ENCODE data around the gene TSC2.

The TSC2 gene

DNA sequence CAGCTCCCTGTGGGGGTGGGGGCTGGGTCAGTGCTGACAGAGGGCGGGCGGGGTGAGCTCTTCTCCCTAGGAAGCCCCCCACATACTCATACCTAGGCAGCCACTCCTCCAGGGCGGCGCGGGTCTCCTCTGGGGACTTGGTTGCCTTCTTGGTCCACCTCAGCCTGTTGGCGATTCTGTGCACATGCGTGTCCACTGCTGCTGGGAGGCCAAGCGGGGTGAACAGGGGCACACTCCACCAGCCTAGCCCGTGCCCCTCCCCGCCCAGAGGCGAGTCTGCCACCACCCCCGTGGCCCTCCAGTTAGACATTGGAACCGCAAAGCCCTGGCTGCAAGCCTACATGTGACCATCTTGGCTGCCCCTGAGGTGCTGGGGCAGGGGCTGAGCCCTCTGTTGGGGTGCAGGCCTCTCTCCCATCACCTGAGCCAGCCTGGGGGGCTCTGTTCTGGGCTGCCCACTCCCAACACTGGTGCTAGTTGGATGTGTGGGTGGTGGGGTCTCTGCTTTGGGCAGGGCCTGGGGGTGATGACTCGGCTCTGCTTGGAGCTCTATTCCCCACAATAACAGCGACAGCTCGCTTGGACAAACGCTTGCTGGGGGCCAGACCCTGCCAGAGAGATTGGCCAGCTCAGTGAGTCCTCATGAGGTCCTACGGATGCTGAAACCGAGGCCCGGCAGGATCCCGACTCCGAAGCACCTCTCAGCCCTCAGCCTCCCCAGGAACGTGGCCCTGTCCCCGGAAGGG is 7.6 kb upstream of the TSC2 start:
- Mint-ChIP-seq H3K9me3 (no peaks in the 10 kb centered on the region), H3K4me3 (no peak overlapping the region), H3K36me3 (peaks cover 4% of the 10 kb centered on the region), H3K4me1 (peaks cover 2% of the 10 kb centered on the region), H3K27me3 (peaks cover 7% of the 10 kb centered on the region), H3K27ac (no peak overlapping the region)
- no peak for DNase-seq (ENCODE audit: low spot score in 2 of 2)
- no peak for ATAC-seq (ENCODE audit: low read depth)

DNA sequence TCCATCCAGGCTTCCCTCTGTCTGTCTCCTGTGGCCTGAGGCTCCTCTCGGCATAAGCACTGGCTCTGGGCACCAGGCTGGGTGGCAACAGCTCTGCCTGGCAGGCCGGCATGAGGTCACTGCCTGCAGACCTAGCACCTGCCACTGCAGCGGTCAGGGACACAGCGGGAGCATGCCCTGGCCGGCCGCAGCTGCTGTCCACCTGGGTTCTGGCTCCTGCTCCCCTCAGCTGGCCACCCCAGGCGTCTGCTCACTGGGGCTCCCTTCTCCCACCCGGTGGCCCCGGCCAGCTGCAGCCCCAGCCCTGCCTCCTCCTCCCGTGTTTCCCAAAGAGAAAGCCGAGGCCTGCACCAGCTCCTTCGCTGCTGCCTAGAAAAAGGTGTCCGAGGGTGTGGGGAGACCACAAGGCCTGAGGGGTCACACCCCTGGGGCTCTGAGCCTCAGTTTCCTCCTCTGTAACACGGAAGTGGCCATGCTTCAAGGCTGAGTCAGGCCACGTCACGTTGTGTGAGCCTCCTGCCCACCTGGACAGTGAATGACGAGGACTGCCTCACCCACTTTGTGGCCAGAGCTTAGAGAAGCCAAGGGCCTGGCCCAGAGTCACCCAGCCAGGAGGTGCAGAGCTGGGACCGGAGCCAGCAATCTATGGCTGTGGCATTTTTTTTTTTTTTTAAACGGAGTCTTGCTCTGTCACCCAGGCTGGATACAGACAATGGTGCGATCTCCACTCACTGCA is 6.8 kb upstream of the TSC2 start:
- H3K4me1 Mint-ChIP-seq = peaks cover 2% of the 10 kb centered on the region

DNA sequence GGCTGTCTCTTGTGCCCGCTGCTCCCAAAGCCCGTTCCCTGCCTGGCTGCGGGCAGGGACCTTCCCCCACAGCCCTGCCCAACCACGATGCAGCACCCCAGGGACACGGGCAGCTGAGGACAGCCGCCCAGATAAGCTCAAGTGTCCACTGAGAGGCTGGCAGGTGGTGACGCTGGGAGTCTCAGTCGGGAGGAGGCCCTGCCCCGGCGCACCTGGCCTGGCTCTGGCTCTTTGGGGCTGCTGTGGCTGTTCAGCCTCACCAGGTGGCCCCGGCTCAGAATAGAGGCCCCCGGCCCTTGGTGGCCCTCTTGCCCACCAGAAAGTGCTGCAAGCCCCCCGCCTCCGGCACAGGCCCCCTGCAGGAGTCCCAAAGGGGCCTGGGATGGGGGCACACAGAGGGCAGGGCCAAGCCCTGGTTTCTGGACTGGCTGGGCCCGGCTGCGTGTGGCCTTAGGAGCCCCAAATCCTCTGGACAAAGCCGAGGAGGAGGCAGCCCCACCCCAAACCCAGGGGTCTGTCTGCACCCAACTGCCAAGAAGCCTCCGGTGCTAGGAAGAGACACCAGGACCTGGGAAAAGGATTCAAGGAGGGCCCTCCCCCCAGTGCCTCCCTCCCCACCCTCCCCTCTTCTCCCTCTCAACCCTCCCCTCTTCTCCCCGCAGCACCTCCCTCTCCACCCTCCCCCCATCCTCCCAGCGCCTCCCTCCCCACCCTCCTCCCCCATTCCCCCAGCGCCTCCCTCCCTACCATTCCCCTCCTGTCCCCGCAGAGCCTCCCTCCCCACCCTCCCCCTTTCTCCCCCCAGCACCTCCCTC is 5.4 kb upstream of the TSC2 start:
- H3K9me3 Mint-ChIP-seq = no peaks in the 10 kb centered on the region
- no peak for ATAC-seq (ENCODE audit: low read depth)
- no peak overlapping the region for H3K4me3 Mint-ChIP-seq
- peaks cover 7% of the 10 kb centered on the region for H3K27me3 Mint-ChIP-seq
- peaks cover 9% of the 10 kb centered on the region for H3K4me1 Mint-ChIP-seq
- DNase-seq (ENCODE audit: low spot score in 2 of 2) = no peak
- no peak overlapping the region for H3K27ac Mint-ChIP-seq
- peaks cover 4% of the 10 kb centered on the region for H3K36me3 Mint-ChIP-seq

More for the DNA sequence above, 6.8 kb upstream of the TSC2 start:
- Mint-ChIP-seq H3K36me3 (peaks cover 4% of the 10 kb centered on the region), H3K27ac (no peak overlapping the region), H3K4me3 (no peak overlapping the region), H3K27me3 (peaks cover 7% of the 10 kb centered on the region), H3K9me3 (no peaks in the 10 kb centered on the region)
- no peak for DNase-seq (ENCODE audit: low spot score in 2 of 2)
- ATAC-seq (ENCODE audit: low read depth) = no peak

DNA sequence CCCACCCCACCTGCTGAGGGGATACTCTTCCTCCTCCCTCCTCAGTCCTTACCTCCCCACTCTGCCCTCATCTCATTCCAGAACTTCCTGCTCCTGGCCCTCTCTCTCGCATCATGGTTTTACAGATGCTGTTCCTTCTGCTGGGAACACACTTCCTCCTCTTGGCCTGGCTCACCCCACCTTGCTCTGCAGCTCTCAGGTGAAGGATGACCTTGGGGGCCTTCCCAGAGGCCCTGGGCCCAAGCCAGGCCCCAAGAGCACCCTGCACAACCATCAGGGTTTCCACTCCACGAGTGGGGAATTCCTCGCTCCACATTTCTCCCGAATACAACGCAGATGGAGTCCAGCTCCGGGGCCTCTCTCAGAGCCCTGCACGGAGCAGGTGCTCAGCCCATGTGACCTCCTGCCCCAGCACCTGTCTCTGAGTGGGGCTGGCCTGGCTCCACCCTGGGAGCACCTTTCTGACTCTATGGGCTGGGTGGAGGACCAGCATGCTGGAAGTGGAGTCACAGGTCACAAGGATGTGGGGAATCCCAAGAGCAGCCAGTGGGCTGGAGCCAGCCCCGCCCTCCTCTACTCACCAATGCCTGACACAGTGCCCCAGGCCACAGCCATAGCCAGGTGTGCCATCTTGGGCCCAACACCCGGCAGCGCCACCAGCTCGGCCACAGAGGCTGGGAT is 4.7 kb upstream of the TSC2 start:
- DNase-seq (ENCODE audit: low spot score in 2 of 2) (no peak), ATAC-seq (ENCODE audit: low read depth) (no peak)
- Mint-ChIP-seq H3K36me3 (peaks cover 4% of the 10 kb centered on the region), H3K4me1 (peaks cover 9% of the 10 kb centered on the region), H3K4me3 (no peak overlapping the region), H3K9me3 (no peaks in the 10 kb centered on the region), H3K27me3 (peaks cover 5% of the 10 kb centered on the region), H3K27ac (no peak overlapping the region)

DNA sequence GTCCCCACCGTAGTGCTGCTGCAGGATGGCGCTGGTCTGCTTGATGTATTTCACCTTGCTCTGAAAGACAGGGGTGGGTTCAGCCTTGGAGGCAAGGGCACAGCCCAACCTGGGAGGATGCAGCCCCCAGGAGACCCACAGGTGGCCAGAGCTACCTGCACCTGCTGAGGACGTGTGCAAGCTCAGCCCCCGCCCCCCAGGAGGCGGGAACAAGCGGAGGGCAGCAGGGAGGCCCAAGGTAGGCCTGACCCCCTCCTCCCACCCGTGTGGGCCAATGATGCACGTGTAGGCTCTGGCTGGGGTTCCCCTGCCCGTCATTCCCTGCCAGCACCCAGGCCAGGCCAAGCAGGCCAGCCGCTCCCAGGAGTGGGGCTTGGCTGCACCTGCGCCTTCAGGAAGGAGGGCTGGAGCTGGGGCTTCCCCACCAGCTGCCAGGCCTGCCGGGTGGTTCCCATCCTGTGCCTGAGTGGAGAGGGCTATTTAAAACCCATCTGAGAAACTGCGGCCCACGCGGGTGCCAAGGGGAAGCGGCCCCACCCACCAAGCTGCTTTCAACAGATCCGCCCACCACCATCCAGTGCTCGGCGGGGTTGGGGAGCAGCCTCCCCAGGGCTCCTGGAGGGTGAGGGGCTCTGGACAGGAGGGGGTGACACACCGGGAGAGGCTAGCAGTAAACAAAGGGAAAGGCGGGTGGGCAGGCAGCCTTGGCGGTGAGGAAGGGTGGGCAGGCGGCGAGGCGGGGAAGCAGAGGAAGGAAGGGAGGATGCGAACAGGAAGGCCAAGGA is 3.9 kb upstream of the TSC2 start:
- peaks cover 4% of the 10 kb centered on the region for H3K36me3 Mint-ChIP-seq
- no peak for DNase-seq (ENCODE audit: low spot score in 2 of 2)
- no peak for ATAC-seq (ENCODE audit: low read depth)
- H3K27ac Mint-ChIP-seq = no peak overlapping the region
- no peak overlapping the region for H3K4me3 Mint-ChIP-seq
- no peaks in the 10 kb centered on the region for H3K9me3 Mint-ChIP-seq
- H3K27me3 Mint-ChIP-seq = peaks cover 4% of the 10 kb centered on the region
- peaks cover 15% of the 10 kb centered on the region for H3K4me1 Mint-ChIP-seq

DNA sequence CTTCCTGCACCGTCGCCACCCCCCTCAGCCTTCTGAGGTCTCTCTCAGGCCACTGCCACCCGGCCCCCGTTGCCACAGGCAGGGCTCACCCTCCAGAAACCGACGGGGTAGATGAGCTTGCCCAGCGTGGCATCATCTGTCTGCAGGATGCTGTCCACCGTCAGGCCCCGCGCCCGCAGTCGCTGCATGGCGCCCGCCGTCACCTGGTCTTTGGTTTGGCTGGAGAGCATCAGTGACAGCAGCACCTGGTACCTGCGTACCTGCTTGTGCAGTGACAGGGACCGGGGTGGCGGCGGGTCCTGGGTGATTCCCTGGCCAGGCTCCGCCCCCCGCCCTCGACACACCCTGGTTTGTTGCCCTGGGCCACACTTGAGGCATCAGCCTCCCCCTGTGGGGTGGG is 3.2 kb upstream of the TSC2 start:
- no peak overlapping the region for H3K4me3 Mint-ChIP-seq
- no peak for ATAC-seq (ENCODE audit: low read depth)
- H3K27me3 Mint-ChIP-seq = no peaks in the 10 kb centered on the region
- no peak for DNase-seq (ENCODE audit: low spot score in 2 of 2)
- H3K36me3 Mint-ChIP-seq = peaks cover 4% of the 10 kb centered on the region
- H3K27ac Mint-ChIP-seq = no peak overlapping the region
- H3K4me1 Mint-ChIP-seq = peaks cover 15% of the 10 kb centered on the region
- no peaks in the 10 kb centered on the region for H3K9me3 Mint-ChIP-seq

DNA sequence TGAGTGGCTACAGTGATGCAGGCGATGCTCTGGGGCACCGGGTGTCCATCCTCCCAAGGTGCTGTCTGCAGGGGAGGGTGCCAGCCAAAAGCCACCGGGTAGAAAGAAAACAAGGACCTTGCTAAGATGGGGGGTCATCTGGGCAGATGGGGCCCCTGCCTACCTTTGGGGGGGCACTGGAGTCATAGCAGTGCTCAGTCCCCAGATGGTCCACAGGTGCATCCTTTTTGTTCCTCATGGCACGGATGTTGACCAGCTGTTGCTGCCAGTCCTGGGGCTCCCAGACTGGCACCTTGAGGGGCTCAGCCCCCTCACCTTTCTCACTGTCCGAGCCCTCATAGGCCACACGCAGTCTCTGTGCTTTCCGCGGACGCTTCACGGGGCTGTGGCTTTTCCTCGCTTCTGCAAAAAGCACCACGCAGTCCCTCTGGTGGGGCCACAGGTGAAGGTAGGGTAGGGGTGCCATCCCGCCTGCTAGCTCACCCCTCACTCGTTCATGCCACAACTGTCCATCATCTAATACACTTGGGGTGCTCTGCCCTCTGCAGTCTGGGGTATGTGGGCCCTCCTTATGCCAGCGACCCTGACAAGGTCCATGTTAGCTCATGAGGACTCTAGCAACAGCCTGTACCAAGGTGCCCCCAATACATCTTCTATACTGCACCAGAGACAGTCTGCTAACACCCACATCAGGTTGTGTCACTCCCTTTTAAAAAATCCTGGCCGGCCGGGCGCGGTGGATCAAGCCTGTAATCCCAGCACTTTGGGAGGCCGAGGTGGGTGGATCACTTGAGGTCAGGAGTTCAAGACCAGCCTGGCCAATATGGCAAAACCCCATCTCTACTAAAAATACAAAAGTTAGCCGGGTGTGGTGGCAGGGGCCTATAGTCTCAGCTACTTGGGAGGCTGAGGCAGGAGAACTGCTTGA is 1.6 kb upstream of the TSC2 start:
- Mint-ChIP-seq H3K4me1 (peaks cover 15% of the 10 kb centered on the region), H3K27ac (no peak overlapping the region), H3K27me3 (no peaks in the 10 kb centered on the region), H3K36me3 (peaks cover 4% of the 10 kb centered on the region), H3K9me3 (no peaks in the 10 kb centered on the region), H3K4me3 (peak overlapping the region; percentile 90)
- ATAC-seq (ENCODE audit: low read depth) (no peak), DNase-seq (ENCODE audit: low spot score in 2 of 2) (no peak)

DNA sequence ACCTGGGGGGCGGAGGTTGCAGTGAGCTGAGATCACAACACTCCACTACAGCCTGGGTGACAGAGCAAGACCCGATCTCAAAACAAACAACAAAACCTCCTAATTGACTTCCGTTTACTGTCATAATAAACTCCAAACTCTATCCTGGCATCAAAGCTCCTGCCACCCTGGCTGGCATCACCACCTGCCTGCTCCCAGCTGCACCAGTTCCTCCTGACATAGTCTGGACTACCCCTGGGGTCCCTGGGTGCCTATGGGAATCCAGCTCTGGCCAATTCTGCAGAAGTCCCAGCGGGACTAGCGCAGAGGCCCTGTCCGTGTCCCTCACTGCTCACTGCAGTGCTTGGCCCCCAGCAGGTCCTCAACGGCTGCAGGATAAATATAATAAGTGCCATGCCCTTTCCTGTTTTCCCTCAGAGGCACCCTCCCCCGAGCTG is 874 bp upstream of the TSC2 start:
- Mint-ChIP-seq H3K9me3 (no peaks in the 10 kb centered on the region), H3K27ac (no peak overlapping the region), H3K4me3 (peak overlapping the region; percentile 90), H3K27me3 (no peaks in the 10 kb centered on the region), H3K36me3 (peaks cover 4% of the 10 kb centered on the region), H3K4me1 (peaks cover 15% of the 10 kb centered on the region)
- ATAC-seq (ENCODE audit: low read depth) = no peak
- DNase-seq (ENCODE audit: low spot score in 2 of 2) = no peak

DNA sequence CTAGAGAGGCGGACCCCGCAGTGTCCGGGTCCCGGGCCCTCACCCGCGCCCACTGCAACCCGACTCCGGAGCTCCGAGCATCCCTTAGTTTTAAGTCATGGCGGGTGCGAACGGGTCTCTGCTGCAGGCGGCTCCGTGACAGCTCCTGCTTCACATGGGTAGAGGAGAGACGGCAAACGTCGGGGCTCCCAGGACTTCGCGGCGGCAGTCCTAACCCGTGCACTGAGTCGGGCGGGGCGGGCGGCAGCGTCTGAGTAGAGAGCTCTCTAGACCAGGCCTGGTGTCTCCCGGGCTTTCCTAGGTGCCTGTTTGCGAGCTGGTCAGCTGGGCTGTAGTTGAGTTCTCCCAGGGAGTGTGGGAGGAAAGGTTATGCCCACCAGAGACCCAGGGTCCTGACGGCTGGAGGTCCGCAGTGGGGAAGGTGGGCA is 345 bp downstream of the TSC2 start:
- Mint-ChIP-seq H3K9me3 (no peaks in the 10 kb centered on the region), H3K27ac (no peak overlapping the region), H3K36me3 (peaks cover 7% of the 10 kb centered on the region), H3K27me3 (no peaks in the 10 kb centered on the region), H3K4me3 (peak overlapping the region; percentile 90), H3K4me1 (peaks cover 13% of the 10 kb centered on the region)
- DNase-seq (ENCODE audit: low spot score in 2 of 2) = no peak
- ATAC-seq (ENCODE audit: low read depth) = peak; percentile 26

DNA sequence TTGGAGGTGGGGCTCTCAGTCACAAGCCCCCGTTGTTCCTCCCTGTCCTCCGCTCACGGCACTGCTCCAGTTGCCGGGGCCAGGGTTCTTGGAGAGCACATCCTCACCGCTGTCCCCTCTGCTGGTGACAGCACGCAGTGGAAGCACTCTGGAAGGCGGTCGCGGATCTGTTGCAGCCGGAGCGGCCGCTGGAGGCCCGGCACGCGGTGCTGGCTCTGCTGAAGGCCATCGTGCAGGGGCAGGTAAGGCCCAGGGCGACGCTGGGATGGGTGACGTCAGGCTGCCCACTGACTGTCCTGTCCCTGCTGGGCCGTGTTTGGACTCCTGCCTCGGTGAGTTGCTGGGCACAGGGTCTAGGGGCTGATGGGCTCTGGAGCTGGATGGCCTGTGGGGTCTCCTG is 5.4 kb downstream of the TSC2 start:
- H3K27me3 Mint-ChIP-seq = no peaks in the 10 kb centered on the region
- H3K9me3 Mint-ChIP-seq = no peaks in the 10 kb centered on the region
- DNase-seq (ENCODE audit: low spot score in 2 of 2) (no peak), ATAC-seq (ENCODE audit: low read depth) (no peak)
- no peak overlapping the region for H3K4me3 Mint-ChIP-seq
- H3K4me1 Mint-ChIP-seq = peaks cover 8% of the 10 kb centered on the region
- peaks cover 18% of the 10 kb centered on the region for H3K36me3 Mint-ChIP-seq
- no peak overlapping the region for H3K27ac Mint-ChIP-seq

DNA sequence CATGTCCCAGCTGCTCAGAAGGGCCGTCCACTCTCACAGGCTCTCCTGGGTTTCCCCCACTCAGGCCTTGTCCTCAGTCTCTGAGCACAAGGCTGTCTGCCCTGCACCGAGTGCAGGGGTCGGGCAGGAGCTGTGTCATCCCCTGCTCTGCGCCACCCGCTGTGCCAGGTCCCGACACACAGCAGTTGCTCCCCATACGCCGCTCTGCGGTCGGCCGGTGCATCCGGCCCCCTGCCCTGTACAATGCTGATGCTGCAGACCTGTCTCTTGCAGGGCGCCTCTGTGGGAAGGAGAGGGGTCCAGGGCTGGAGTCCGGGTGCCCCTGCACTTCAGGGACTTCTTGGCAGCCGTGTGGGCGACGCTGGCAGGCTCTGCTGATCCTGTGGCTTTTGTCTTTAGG is 6.1 kb downstream of the TSC2 start:
- peaks cover 2% of the 10 kb centered on the region for H3K4me1 Mint-ChIP-seq
- no peak overlapping the region for H3K4me3 Mint-ChIP-seq
- H3K27me3 Mint-ChIP-seq = no peaks in the 10 kb centered on the region
- ATAC-seq (ENCODE audit: low read depth) (no peak), DNase-seq (ENCODE audit: low spot score in 2 of 2) (no peak)
- no peak overlapping the region for H3K27ac Mint-ChIP-seq
- no peaks in the 10 kb centered on the region for H3K9me3 Mint-ChIP-seq
- H3K36me3 Mint-ChIP-seq = peaks cover 18% of the 10 kb centered on the region

DNA sequence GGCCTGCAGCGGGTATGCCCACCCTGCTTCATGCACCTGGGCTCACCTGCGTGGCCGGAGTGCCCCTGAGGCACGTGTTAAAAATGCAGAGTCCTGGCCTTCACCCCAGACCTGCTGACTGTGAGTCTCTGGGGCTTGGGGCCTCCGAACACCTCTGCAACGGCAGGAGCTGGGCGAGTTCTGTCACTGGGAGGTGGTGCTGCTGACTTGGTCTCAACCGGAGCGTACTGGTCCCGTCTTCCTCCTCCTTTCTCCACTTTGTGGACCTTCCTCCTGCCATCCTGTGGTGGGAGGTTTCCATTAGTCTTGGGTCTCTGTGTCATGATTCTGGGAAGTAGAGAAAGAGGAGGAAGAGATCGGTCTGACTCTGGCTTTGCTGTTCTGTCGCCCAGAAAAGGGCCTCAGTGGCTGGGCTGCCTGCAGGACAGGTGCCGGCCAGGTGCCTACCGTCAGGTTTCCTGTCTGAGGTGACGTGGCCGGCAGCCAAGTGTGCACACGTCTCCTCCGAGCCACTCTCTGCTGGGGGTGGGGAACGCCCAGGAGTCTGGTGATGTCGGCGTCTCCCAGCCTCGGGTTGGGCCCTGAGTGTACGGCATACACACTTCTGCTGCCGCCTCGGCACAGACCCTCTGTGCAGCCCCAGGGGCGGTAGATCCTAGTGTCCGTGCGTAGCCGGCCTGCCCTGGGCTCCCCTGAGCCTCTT is 6.9 kb downstream of the TSC2 start:
- peaks cover 18% of the 10 kb centered on the region for H3K36me3 Mint-ChIP-seq
- no peaks in the 10 kb centered on the region for H3K9me3 Mint-ChIP-seq
- ATAC-seq (ENCODE audit: low read depth) = no peak
- H3K27me3 Mint-ChIP-seq = no peaks in the 10 kb centered on the region
- no peak overlapping the region for H3K27ac Mint-ChIP-seq
- peaks cover 2% of the 10 kb centered on the region for H3K4me1 Mint-ChIP-seq
- no peak for DNase-seq (ENCODE audit: low spot score in 2 of 2)
- H3K4me3 Mint-ChIP-seq = no peak overlapping the region
